Spleen (tissue), 7 donors: ENCODE results near the gene ACTR3C.

Experiments
- CTCF ChIP-seq, 11 experiments: fragments of 200-600 bp in 7 of 11; fragments of 450-650 bp in 4 of 11; sonication (generic) in 4 of 11; IDR thresholded peaks in 8 of 11; conservative IDR thresholded peaks in 3 of 11; 1 replicate in 7 of 11; 2 replicates in 4 of 11; pipeline versions ENCODE4 v1.4.0 to v1.8.0; 2016 to 2021; ENCODE audit warnings: antibody characterized with exemption in 11 of 11, inconsistent platforms in 4 of 11, mild to moderate bottlenecking in 1 of 11
- POLR2A ChIP-seq, 3 donors: fragments of 450-650 bp; IDR thresholded peaks; one replicate each; pipeline ENCODE4 v1.5.1; 2017; ENCODE audit warnings: antibody characterized with exemption in 3 of 3, mild to moderate bottlenecking in 1 of 3
- POLR2AphosphoS5 ChIP-seq, 3 donors: sonication (generic); formaldehyde crosslinking; IDR thresholded peaks; one replicate each; pipeline ENCODE4 v1.5.1; 2017; ENCODE audit warnings: antibody characterized with exemption in 3 of 3
- donor health status: DM: no; HTN: no; CAD: no; lungs with moderate emphysema.
- donor health status: DM: no; HTN: no; CAD: no.
- donor health status: DM: no; HTN: no; CAD: no.

- TF ChIP-seq CTCF (IDR thresholded peaks at IDR 0.05 in 8 of 11, conservative IDR thresholded peaks at IDR 0.05 in 3 of 11) = no peak
- no peak for TF ChIP-seq POLR2A (IDR thresholded peaks at IDR 0.05)
- TF ChIP-seq POLR2AphosphoS5 (IDR thresholded peaks at IDR 0.05) = no peak
These were observed 10.0 kb downstream of the ACTR3C start for GRCh38 chr7:150313367-150313809.
